D721Med (cell line): ENCODE results near the gene MEIG1.
A peak's percentile ranks its signal among the peaks of the same experiment; 100 is the strongest.

ENCODE experiments used
- DNase-seq: peaks from one replicate; pipeline ENCODE4 v3.0.0; 2011; ENCODE audit warnings: low spot score; ENCODE audit not compliant: insufficient read length
- FAIRE-seq: peaks from 2 replicates; lab custom pipeline; 2011; peaks lifted over from hg19 to GRCh38; lab: Jason Lieb, UNC
- TF ChIP-seq, protein P1 (sequence below): IDR thresholded peaks from 2 replicates; pipeline ENCODE4 v1.5.1; 2012; ENCODE audit warnings: mild to moderate bottlenecking, control low read depth; ENCODE audit not compliant: insufficient read depth; ENCODE audit errors: missing control alignments

The MEIG1 gene, protein sequence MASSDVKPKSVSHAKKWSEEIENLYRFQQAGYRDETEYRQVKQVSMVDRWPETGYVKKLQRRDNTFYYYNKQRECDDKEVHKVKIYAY

DNA sequence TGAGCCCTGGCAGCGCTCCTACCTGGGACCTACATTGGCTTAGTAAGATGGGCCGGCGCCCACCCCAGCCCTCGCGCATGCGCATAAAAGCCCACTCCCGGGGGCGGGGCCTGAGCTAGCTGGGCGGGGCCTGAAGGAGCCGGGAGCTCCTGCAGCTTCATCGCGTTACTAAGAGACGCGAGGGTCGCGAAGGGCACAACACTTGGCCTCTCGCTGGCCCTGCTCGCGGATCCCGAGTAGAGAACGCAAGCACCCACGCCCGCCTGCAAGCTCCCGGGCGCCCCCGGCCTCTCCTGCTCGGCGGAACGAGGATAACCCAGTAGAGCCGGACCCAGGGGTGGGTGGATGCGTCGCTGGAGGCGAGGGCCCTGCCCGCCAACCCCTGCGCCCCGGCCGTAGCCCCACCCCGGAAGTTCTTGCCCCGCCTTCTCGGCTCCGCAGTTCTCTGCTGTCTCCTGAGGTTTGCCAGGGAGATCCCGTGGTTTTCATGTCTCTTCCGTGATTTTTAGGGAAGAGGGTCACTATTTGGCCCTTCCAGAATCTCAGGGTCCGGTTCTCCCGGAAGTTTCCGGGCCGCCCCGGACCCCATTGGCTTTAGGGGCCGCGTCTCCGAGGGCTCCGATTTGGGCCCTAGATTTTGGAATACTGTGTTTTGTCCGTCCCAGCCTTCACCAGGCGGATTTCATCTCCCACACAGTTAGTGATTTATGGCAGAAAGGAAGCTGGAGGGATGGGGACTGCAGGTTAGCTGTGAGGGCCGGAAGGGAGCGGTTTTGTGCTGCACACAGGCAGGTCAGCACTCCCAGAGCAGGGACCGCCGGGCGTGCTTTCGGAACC, at the start of gene MEIG1:
Gene MEIG1 (plus strand): TSS at position 168 of the 837 bp plus-strand sequence. CDS start 7,081 bp downstream, outside the sequence.
- TF ChIP-seq, protein P1, sequence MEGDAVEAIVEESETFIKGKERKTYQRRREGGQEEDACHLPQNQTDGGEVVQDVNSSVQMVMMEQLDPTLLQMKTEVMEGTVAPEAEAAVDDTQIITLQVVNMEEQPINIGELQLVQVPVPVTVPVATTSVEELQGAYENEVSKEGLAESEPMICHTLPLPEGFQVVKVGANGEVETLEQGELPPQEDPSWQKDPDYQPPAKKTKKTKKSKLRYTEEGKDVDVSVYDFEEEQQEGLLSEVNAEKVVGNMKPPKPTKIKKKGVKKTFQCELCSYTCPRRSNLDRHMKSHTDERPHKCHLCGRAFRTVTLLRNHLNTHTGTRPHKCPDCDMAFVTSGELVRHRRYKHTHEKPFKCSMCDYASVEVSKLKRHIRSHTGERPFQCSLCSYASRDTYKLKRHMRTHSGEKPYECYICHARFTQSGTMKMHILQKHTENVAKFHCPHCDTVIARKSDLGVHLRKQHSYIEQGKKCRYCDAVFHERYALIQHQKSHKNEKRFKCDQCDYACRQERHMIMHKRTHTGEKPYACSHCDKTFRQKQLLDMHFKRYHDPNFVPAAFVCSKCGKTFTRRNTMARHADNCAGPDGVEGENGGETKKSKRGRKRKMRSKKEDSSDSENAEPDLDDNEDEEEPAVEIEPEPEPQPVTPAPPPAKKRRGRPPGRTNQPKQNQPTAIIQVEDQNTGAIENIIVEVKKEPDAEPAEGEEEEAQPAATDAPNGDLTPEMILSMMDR = no peak
- FAIRE-seq = no peak
- DNase-seq = peak; percentile 70

DNA sequence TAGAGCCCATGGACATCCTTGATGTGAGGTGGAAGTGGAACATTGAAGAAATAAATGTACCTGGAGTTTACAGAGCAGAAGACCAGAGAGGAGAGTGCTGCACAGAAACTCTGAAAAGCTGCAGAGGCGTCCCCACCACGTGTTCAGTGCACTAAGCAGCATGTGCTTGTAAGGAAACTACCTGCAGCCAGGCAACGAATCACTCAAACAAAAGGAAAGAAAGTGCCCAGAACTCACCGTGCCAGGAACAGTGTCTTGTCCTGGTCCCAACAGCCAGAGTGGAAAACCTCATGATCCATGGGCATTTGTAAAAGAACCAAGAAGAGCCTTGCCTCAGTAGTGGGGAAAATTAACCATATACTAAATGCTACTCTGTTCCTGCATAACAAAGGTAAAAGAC, 48.2 kb upstream of the MEIG1 start:
- DNase-seq (no peak), FAIRE-seq (no peak)
- TF ChIP-seq, protein P1 = no peak

DNA sequence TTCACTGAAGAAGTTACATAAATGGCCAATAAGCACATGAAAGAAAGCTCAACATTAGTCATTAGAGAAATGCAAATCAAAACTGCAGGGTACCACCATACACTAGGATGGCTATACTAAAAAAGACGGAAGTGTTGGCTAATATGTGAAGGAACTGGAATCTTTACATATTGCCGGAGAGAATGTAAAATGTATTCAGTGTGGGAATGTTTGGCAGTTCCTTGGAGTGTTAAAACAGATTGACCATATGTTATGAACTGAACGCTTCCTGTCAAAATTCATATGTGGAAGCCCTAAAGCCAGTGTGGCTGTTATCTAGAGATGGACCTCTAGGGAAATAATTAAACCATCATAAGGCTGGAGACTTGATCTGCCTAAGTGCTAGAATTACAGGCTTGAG, 47.4 kb upstream of the MEIG1 start:
- TF ChIP-seq, protein P1 = no peak
- no peak for DNase-seq
- no peak for FAIRE-seq

DNA sequence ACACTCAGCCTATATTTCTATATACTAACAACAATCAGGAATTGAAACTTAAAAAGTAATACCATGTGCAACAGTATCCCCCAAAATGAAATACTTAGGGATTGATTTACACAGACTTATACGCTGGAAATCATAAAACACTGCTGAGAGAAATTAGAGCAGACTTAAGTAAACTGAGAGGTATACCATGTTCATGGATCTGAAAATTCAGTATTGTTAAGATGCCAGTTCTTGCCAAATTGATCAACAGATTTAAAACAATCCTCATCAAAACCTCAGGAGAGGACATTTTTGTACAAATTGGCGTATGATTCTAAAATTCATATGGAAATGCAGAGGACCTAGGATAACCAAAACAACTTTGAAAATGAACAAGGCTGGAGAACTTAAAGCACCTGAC, 42.6 kb upstream of the MEIG1 start:
- DNase-seq (no peak), FAIRE-seq (no peak)
- TF ChIP-seq, protein P1 = no peak

DNA sequence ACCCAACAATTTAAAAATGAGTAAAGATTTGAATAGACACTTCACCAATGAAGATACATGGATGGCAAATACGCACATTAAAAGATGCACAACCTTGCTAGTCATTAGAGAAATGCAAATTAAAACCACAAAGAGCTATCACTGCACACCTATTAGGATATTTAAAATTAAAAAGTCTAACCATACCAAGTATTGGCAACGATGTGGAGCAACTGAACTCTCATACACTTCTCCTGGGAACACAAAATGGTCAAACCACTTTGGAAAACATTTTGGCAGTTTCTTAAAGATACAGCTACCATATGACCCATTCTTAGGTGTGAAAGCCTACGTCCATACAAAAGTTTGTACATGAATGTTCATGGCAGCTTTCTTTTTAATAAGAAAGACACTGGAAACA, 41.4 kb upstream of the MEIG1 start:
- DNase-seq (no peak), FAIRE-seq (no peak)
- TF ChIP-seq, protein P1 = no peak

DNA sequence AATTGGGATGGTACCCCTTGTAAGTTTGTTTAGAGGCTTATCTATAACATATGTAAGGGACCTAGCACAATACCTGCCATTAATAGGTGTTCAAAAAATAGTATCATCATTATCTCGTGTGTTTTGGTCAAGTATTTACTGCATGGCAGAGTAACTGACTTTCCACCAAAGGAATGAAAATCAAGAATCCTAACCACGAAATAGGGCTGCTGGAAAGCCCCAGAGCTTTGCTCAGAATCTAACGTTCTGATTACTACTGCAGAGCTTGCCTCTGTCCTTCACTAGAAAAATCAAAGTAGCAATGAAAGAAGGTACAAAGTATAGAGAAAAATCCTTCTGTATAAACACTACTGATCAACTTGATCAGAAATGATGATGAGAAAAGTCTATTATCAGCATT, 40.2 kb upstream of the MEIG1 start:
- TF ChIP-seq, protein P1 = no peak
- no peak for DNase-seq
- no peak for FAIRE-seq

DNA sequence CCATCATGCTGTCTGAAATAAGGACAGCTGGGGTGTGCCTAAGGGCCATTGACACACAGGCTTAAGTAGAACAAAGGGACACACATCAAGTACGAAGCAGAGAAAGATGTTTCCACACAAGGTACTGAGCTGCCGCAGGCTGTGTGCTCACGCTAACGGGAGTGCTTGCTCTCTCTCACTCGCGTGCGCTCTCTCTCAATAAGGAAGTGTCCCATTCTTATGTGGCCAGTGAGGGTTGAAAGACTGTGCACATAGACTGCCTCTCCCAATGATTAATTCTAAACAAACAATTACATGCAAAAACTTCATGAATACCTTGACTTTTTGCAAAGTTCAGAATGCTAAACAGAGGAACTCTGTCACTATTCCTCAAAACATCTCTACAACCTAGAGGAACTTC, 35.2 kb upstream of the MEIG1 start:
- DNase-seq (no peak), FAIRE-seq (no peak)
- TF ChIP-seq, protein P1 = no peak
